ENCODE results near the gene CCL7. TPM values are rescaled to one million over a fixed set of nuclear protein-coding genes. Genes with fewer than 3 reads are reported as not detected.

CCL7 gene
- total and polyA plus RNA-seq, 9 of the 15 experiments (the other 6 are each of a cell fraction or from before 2014, with no cell fraction given): not detected

DNA sequence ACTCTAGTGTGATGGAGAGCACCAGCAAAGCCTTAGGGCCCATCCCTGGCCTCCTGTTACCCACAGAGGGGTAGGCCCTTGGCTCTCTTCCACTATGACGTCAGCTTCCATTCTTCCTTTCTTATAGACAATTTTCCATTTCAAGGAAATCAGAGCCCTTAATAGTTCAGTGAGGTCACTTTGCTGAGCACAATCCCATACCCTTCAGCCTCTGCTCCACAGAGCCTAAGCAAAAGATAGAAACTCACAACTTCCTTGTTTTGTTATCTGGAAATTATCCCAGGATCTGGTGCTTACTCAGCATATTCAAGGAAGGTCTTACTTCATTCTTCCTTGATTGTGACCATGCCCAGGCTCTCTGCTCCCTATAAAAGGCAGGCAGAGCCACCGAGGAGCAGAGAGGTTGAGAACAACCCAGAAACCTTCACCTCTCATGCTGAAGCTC is 49.0 kb downstream of the CCL7 start, which contains the start of gene CCL8:
Gene CCL8, plus strand, starts transcription at position 397 of the 445 bp plus-strand sequence. CDS start 67 bp downstream, outside the sequence.
- no TSS peak for BruUV-seq (replicated peaks)
- no peaks in the 10 kb centered on the region for H4K20me1 ChIP-seq (replicated peaks; ENCODE audit: control insufficient read depth, insufficient read depth, low read length)
- peak; percentile 95 for TF ChIP-seq MAFG (tag; conservative IDR thresholded peaks at IDR 0.05)
- TF ChIP-seq, protein P1, sequence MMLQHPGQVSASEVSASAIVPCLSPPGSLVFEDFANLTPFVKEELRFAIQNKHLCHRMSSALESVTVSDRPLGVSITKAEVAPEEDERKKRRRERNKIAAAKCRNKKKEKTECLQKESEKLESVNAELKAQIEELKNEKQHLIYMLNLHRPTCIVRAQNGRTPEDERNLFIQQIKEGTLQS (IDR thresholded peaks at IDR 0.05): 0 out of 2 replicates have a peak, but pooled peaks have one; percentile 16
- TF ChIP-seq, protein P1 (CRISPR knock-in tag; conservative IDR thresholded peaks at IDR 0.05): no peak
- TF ChIP-seq ZNF316 (IDR thresholded peaks at IDR 0.05): peak; percentile 92
- peak; percentile 95 for TF ChIP-seq C11orf30 (IDR thresholded peaks at IDR 0.05; ENCODE audit: low read depth)
- TF ChIP-seq MAFF (IDR thresholded peaks at IDR 0.05; ENCODE audit: low read length): peak; percentile 95
- peak; percentile 56; the same call in 1 of the 2 replicates for TF ChIP-seq ATF7 (IDR thresholded peaks at IDR 0.05)
- TF ChIP-seq MAFK (IDR thresholded peaks at IDR 0.05; ENCODE audit: low read length): peak; percentile 95
- peak; percentile 73 for TF ChIP-seq NFE2 (IDR thresholded peaks at IDR 0.05; ENCODE audit: low read depth)
- TF ChIP-seq, protein P2, sequence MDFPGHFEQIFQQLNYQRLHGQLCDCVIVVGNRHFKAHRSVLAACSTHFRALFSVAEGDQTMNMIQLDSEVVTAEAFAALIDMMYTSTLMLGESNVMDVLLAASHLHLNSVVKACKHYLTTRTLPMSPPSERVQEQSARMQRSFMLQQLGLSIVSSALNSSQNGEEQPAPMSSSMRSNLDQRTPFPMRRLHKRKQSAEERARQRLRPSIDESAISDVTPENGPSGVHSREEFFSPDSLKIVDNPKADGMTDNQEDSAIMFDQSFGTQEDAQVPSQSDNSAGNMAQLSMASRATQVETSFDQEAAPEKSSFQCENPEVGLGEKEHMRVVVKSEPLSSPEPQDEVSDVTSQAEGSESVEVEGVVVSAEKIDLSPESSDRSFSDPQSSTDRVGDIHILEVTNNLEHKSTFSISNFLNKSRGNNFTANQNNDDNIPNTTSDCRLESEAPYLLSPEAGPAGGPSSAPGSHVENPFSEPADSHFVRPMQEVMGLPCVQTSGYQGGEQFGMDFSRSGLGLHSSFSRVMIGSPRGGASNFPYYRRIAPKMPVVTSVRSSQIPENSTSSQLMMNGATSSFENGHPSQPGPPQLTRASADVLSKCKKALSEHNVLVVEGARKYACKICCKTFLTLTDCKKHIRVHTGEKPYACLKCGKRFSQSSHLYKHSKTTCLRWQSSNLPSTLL (IDR thresholded peaks at IDR 0.05): no peak
- no peak for TF ChIP-seq BCOR (IDR thresholded peaks at IDR 0.05)
- 0 out of 2 replicates have a peak, but pooled peaks have one; percentile 48 for TF ChIP-seq ELF1 (tag; IDR thresholded peaks at IDR 0.05)
- H3K36me3 ChIP-seq (ENCODE audit: control insufficient read depth, insufficient read depth, low read length): no peaks in the 10 kb centered on the region
- H3K4me3 ChIP-seq: no peak within 1 kb of the TSS
- POLR2A ChIA-PET: no interaction called here
- no peak within 1 kb of the TSS for H2AFZ ChIP-seq (ENCODE audit: low read depth, low read length)
- WGBS (ENCODE audit: insufficient coverage, low coverage, missing lambda C conversion rate): 0% methylated on average over 2 of the region's 2 CpGs
- no peaks in the 10 kb centered on the region for H3K9me3 ChIP-seq (replicated peaks; ENCODE audit: control insufficient read depth, insufficient read depth, low read depth, low read length)
- in situ Hi-C loops (cut with MboI): no loop called here
- no peaks in the 10 kb centered on the region; a peak in 1 of 5 replicates for H3K4me1 ChIP-seq (replicated peaks in 1 of 2; ENCODE audit: control insufficient read depth in 2 of 2, insufficient read depth in 2 of 2, low read length in 2 of 2)
- no peak within 1 kb of the TSS for H3K4me2 ChIP-seq (ENCODE audit: insufficient read depth, low read length)
- no peak for DNase-seq (ENCODE audit: extremely low read depth in 1 of 4, low spot score in 3 of 4)
- no peaks in the 10 kb centered on the region for H3K9me1 ChIP-seq (ENCODE audit: control insufficient read depth, insufficient read depth, low read length)
- ATAC-seq: no peak
- no peak within 1 kb of the TSS for H3K9ac ChIP-seq (ENCODE audit: insufficient read depth in 1 of 2, low read depth in 2 of 2, low read length in 2 of 2)
- intact Hi-C loops (cut with micrococcal nuclease): loop anchor here (5.0 kb wide), 1 partner anchor 43 kb away; the partner anchor contains the start of gene CCL1
- H3K79me2 ChIP-seq (ENCODE audit: control insufficient read depth, insufficient read depth, low read length): no peaks in the 10 kb centered on the region
- CTCF ChIA-PET (ENCODE audit: low intra/inter-chr PET ratio): no interaction called here
- no peak for FAIRE-seq
- no peaks in the 10 kb centered on the region for H3K27me3 ChIP-seq (ENCODE audit: control insufficient read depth in 2 of 2, insufficient read depth in 2 of 2, low read length in 2 of 2)
- no peak within 1 kb of the TSS for H3K27ac ChIP-seq (ENCODE audit: extremely low read depth, low read depth, low read length)

Other genes with a start within 250 kb of the CCL7 start
- gene CCL2, start 14.9 kb upstream of the CCL7 start, total RNA-seq (2014; rRNA removed): 0.54 and 0.82 TPM in 2 replicates
- gene CCL2, start 14.9 kb upstream of the CCL7 start, total RNA-seq (2014; rRNA removed; fragmentation: Illumina TruSeq; extraction: Trizol): 0.86 and 0.87 TPM in 2 replicates
- gene CCL2, start 14.9 kb upstream of the CCL7 start, total RNA-seq (2015; rRNA removed; fragmentation: Illumina TruSeq; extraction: Trizol): 4.4 and 5.4 TPM in 2 replicates
- gene CCL2, start 14.9 kb upstream of the CCL7 start, total RNA-seq (2021): 0.86 and 1.0 TPM in 2 replicates
- gene CCL2, start 14.9 kb upstream of the CCL7 start, polyA plus RNA-seq (2011; rRNA removed): 0.73 and 3.2 TPM in 2 replicates
- gene CCL2, start 14.9 kb upstream of the CCL7 start, polyA plus RNA-seq (2014; fragmentation: Illumina TruSeq; extraction: Trizol): 0.88 and 1.5 TPM in 2 replicates
- 1 to 10 TPM; 1.9 to 2.2 TPM for gene CCL2, start 14.9 kb upstream of the CCL7 start, polyA plus RNA-seq (2014; fragmentation: Nextera tagmentation; extraction: Ambion mirVana)
- gene CCL2, start 14.9 kb upstream of the CCL7 start, polyA plus RNA-seq (2014; rRNA removed): 0.11 and 0.61 TPM in 2 replicates
- not detected in 2 replicates for gene CCL11, start 15.5 kb downstream of the CCL7 start, total RNA-seq (2014; rRNA removed)
- not detected in 2 replicates for gene CCL11, start 15.5 kb downstream of the CCL7 start, total RNA-seq (2014; rRNA removed; fragmentation: Illumina TruSeq; extraction: Trizol)
- gene CCL11, start 15.5 kb downstream of the CCL7 start, total RNA-seq (2015; rRNA removed; fragmentation: Illumina TruSeq; extraction: Trizol): not detected in 2 replicates
- gene CCL11, start 15.5 kb downstream of the CCL7 start, total RNA-seq (2021): not detected in 2 replicates
- gene CCL11, start 15.5 kb downstream of the CCL7 start, polyA plus RNA-seq (2011; rRNA removed): not detected in 2 replicates
- not detected in 2 replicates for gene CCL11, start 15.5 kb downstream of the CCL7 start, polyA plus RNA-seq (2014; fragmentation: Illumina TruSeq; extraction: Trizol)
- not detected for gene CCL11, start 15.5 kb downstream of the CCL7 start, polyA plus RNA-seq (2014; fragmentation: Nextera tagmentation; extraction: Ambion mirVana)
- not detected in 2 replicates for gene CCL11, start 15.5 kb downstream of the CCL7 start, polyA plus RNA-seq (2014; rRNA removed)
- not detected in 2 replicates for gene CCL8, start 49.2 kb downstream of the CCL7 start, total RNA-seq (2014; rRNA removed)
- gene CCL8, start 49.2 kb downstream of the CCL7 start, total RNA-seq (2014; rRNA removed; fragmentation: Illumina TruSeq; extraction: Trizol): not detected in 2 replicates
- gene CCL8, start 49.2 kb downstream of the CCL7 start, total RNA-seq (2015; rRNA removed; fragmentation: Illumina TruSeq; extraction: Trizol): not detected in 2 replicates
- not detected in 2 replicates for gene CCL8, start 49.2 kb downstream of the CCL7 start, total RNA-seq (2021)
- not detected in 2 replicates for gene CCL8, start 49.2 kb downstream of the CCL7 start, polyA plus RNA-seq (2011; rRNA removed)
- not detected in 2 replicates for gene CCL8, start 49.2 kb downstream of the CCL7 start, polyA plus RNA-seq (2014; fragmentation: Illumina TruSeq; extraction: Trizol)
- gene CCL8, start 49.2 kb downstream of the CCL7 start, polyA plus RNA-seq (2014; fragmentation: Nextera tagmentation; extraction: Ambion mirVana): under 1 TPM in 1 of 2 experiments, not detected in 1; 0.06 TPM
- not detected in 2 replicates for gene CCL8, start 49.2 kb downstream of the CCL7 start, polyA plus RNA-seq (2014; rRNA removed)
- not detected in 2 replicates for gene CCL13, start 86.3 kb downstream of the CCL7 start, total RNA-seq (2014; rRNA removed)
- not detected in 2 replicates for gene CCL13, start 86.3 kb downstream of the CCL7 start, total RNA-seq (2014; rRNA removed; fragmentation: Illumina TruSeq; extraction: Trizol)
- gene CCL13, start 86.3 kb downstream of the CCL7 start, total RNA-seq (2015; rRNA removed; fragmentation: Illumina TruSeq; extraction: Trizol): not detected in 2 replicates
- not detected in 2 replicates for gene CCL13, start 86.3 kb downstream of the CCL7 start, total RNA-seq (2021)
- gene CCL13, start 86.3 kb downstream of the CCL7 start, polyA plus RNA-seq (2011; rRNA removed): not detected in 2 replicates
- gene CCL13, start 86.3 kb downstream of the CCL7 start, polyA plus RNA-seq (2014; fragmentation: Illumina TruSeq; extraction: Trizol): not detected in 2 replicates
- not detected for gene CCL13, start 86.3 kb downstream of the CCL7 start, polyA plus RNA-seq (2014; fragmentation: Nextera tagmentation; extraction: Ambion mirVana)
- gene CCL13, start 86.3 kb downstream of the CCL7 start, polyA plus RNA-seq (2014; rRNA removed): not detected in 2 replicates
- 0.29 TPM in 1 of 2 replicates, not detected in the other for gene CCL1, start 93.0 kb downstream of the CCL7 start, total RNA-seq (2014; rRNA removed)
- gene CCL1, start 93.0 kb downstream of the CCL7 start, total RNA-seq (2014; rRNA removed; fragmentation: Illumina TruSeq; extraction: Trizol): not detected in 2 replicates
- not detected in 2 replicates for gene CCL1, start 93.0 kb downstream of the CCL7 start, total RNA-seq (2015; rRNA removed; fragmentation: Illumina TruSeq; extraction: Trizol)
- not detected in 2 replicates for gene CCL1, start 93.0 kb downstream of the CCL7 start, total RNA-seq (2021)
- not detected in 2 replicates for gene CCL1, start 93.0 kb downstream of the CCL7 start, polyA plus RNA-seq (2011; rRNA removed)
- gene CCL1, start 93.0 kb downstream of the CCL7 start, polyA plus RNA-seq (2014; fragmentation: Illumina TruSeq; extraction: Trizol): not detected in 2 replicates
- gene CCL1, start 93.0 kb downstream of the CCL7 start, polyA plus RNA-seq (2014; fragmentation: Nextera tagmentation; extraction: Ambion mirVana): under 1 TPM in 1 of 2 experiments, not detected in 1; 0.45 TPM
- gene CCL1, start 93.0 kb downstream of the CCL7 start, polyA plus RNA-seq (2014; rRNA removed): not detected in 2 replicates